ENCODE measurements around the gene C2orf81. TPM values are rescaled to one million over a fixed set of nuclear protein-coding genes. Genes with fewer than 3 reads are reported as not detected.

Gene C2orf81
- polyA plus RNA-seq, 1 of the 3 experiments (the other 2 are of a cell fraction): 2.5 TPM

GRCh38 chr2:74406035-74406434 is 15.4 kb downstream of the C2orf81 start:
- Histone ChIP-seq H2AFZ (ENCODE audit: low read depth) (no peak overlapping the region), H3K79me2 (ENCODE audit: insufficient read depth) (no peaks in the 10 kb centered on the region), H3K9ac (no peak overlapping the region), H3K27me3 (ENCODE audit: insufficient read depth) (no peaks in the 10 kb centered on the region), H3K9me2 (no peaks in the 10 kb centered on the region), H3K36me3 (replicated peaks in 1 of 2; ENCODE audit: control insufficient read depth in 1 of 2, insufficient read depth in 2 of 2, low read length in 1 of 2) (no peaks in the 10 kb centered on the region), H3K4me2 (no peak overlapping the region), H3F3A (replicated peaks; ENCODE audit: insufficient read depth) (no peaks in the 10 kb centered on the region), H4K20me1 (ENCODE audit: insufficient read depth) (no peaks in the 10 kb centered on the region), H3K4me1 (ENCODE audit: control insufficient read depth in 1 of 2, insufficient read depth in 2 of 2, low read depth in 1 of 2, low read length in 1 of 2) (peaks cover 2 to 9% of the 10 kb centered on the region in 2 experiments; a peak in 2 of 4 replicates), H3K9me3 (no peaks in the 10 kb centered on the region), H3K27ac (ENCODE audit: low read depth in 2 of 2, low read length in 1 of 2) (peak overlapping the region in 1 of 2 experiments; percentile 12; a peak in 1 of 4 replicates), H3K4me3 (ENCODE audit: low read depth in 2 of 2, low read length in 1 of 2) (no peak overlapping the region)
- TF ChIP-seq JUND (IDR thresholded peaks at IDR 0.05) (no peak), RXRA (IDR thresholded peaks at IDR 0.05; ENCODE audit: borderline replicate concordance, low read depth) (no peak), CTCF (IDR thresholded peaks at IDR 0.05) (no peak), TEAD4 (IDR thresholded peaks at IDR 0.05; ENCODE audit: borderline replicate concordance, insufficient read depth) (no peak), REST (IDR thresholded peaks at IDR 0.05; ENCODE audit: low read depth, low read length) (no peak), FOSL2 (IDR thresholded peaks at IDR 0.05; ENCODE audit: borderline replicate concordance, low read depth) (no peak), GABPA (IDR thresholded peaks at IDR 0.05; ENCODE audit: low read depth) (no peak), NRF1 (IDR thresholded peaks at IDR 0.05; ENCODE audit: low read depth, low read length) (no peak), ELF1 (IDR thresholded peaks at IDR 0.05) (no peak), MAX (IDR thresholded peaks at IDR 0.05; ENCODE audit: low read depth) (no peak), RFX5 (IDR thresholded peaks at IDR 0.05; ENCODE audit: low read length) (no peak)
- ChIA-PET CTCF (interaction anchor here (1.5 kb wide), 1 partner anchor 14 kb away, joined by 3 read pairs; no protein-coding TSS in a partner anchor), POLR2A (no interaction called here)
- DNase-seq: no peak

GRCh38 chr2:74401891-74402290 is 19.5 kb downstream of the C2orf81 start:
- Histone ChIP-seq H3K4me2 (no peak overlapping the region), H3F3A (replicated peaks; ENCODE audit: insufficient read depth) (no peaks in the 10 kb centered on the region), H3K27ac (ENCODE audit: low read depth in 2 of 2, low read length in 1 of 2) (no peak overlapping the region), H3K27me3 (ENCODE audit: insufficient read depth) (no peaks in the 10 kb centered on the region), H3K9ac (no peak overlapping the region), H3K4me3 (ENCODE audit: low read depth in 2 of 2, low read length in 1 of 2) (no peak overlapping the region), H2AFZ (ENCODE audit: low read depth) (peak overlapping the region; percentile 45; the same call in 1 of the 2 replicates), H3K4me1 (ENCODE audit: control insufficient read depth in 1 of 2, insufficient read depth in 2 of 2, low read depth in 1 of 2, low read length in 1 of 2) (peaks cover 0 to 9% of the 10 kb centered on the region in 2 experiments; a peak in 1 of 4 replicates), H3K36me3 (replicated peaks in 1 of 2; ENCODE audit: control insufficient read depth in 1 of 2, insufficient read depth in 2 of 2, low read length in 1 of 2) (no peaks in the 10 kb centered on the region), H4K20me1 (ENCODE audit: insufficient read depth) (no peaks in the 10 kb centered on the region), H3K9me3 (no peaks in the 10 kb centered on the region), H3K79me2 (ENCODE audit: insufficient read depth) (no peaks in the 10 kb centered on the region), H3K9me2 (no peaks in the 10 kb centered on the region)
- WGBS (ENCODE audit: low lambda C conversion rate): 65% methylated on average over 2 of the region's 2 CpGs
- TF ChIP-seq MAX (IDR thresholded peaks at IDR 0.05; ENCODE audit: low read depth): no peak
- no peak for TF ChIP-seq REST (IDR thresholded peaks at IDR 0.05; ENCODE audit: low read depth, low read length)
- TF ChIP-seq TAF1 (IDR thresholded peaks at IDR 0.05; ENCODE audit: borderline replicate concordance, low read depth, low read length): no peak
- TF ChIP-seq PBX3 (IDR thresholded peaks at IDR 0.05): no peak
- TF ChIP-seq TCF12 (IDR thresholded peaks at IDR 0.05): no peak
- ChIA-PET POLR2A (no interaction called here), CTCF (interaction anchor here (1.2 to 3.2 kb wide), 4 partner anchors 10 to 189 kb away, joined by 3 to 18 read pairs (median 4); no protein-coding TSS in a partner anchor)
- DNase-seq: no peak
